WERI-Rb-1 (cell line): ENCODE measurements around the gene RSF1.

Source experiments
- DNase-seq: peaks from one replicate; pipeline ENCODE4 v3.0.0-alpha.2; 2020
- H3K27ac ChIP-seq: fragments of 250-450 bp; sonication (Bioruptor Pico); 2 replicates; pipeline ENCODE4 v1.5.1; 2020; ENCODE audit warnings: mild to moderate bottlenecking, moderate library complexity
- H3K27me3 ChIP-seq: fragments of 250-450 bp; sonication (Bioruptor Pico); 2 replicates; pipeline ENCODE4 v1.5.1; 2021; ENCODE audit warnings: mild to moderate bottlenecking, low read depth, moderate library complexity; ENCODE audit not compliant: insufficient read depth, severe bottlenecking
- H3K36me3 ChIP-seq: fragments of 250-450 bp; sonication (Bioruptor Pico); 2 replicates; pipeline ENCODE4 v1.5.1; 2020; ENCODE audit warnings: mild to moderate bottlenecking, moderate library complexity
- H3K4me3 ChIP-seq: 2 replicates; pipeline ENCODE4 v1.5.1; 2011; ENCODE audit warnings: low read depth, mild to moderate bottlenecking, control low read depth, low read length
- H3K9me3 ChIP-seq: fragments of 250-450 bp; sonication (Bioruptor Pico); 2 replicates; pipeline ENCODE4 v1.5.1; 2021; ENCODE audit warnings: mild to moderate bottlenecking, moderate library complexity; ENCODE audit not compliant: severe bottlenecking
- TF ChIP-seq, protein P1 (sequence below): IDR thresholded peaks from 2 replicates; pipeline ENCODE4 v1.5.1; 2011; ENCODE audit warnings: low read depth, mild to moderate bottlenecking, control low read depth, inconsistent platforms, low read length

The RSF1 gene

GRCh38 chr11:77728203-77728786 lies 92.2 kb downstream of the RSF1 start:
- no peak for DNase-seq
- Histone ChIP-seq H3K9me3 (no peaks in the 10 kb centered on the region), H3K27ac (no peak overlapping the region), H3K36me3 (peaks cover 23% of the 10 kb centered on the region), H3K4me3 (no peak overlapping the region), H3K27me3 (no peaks in the 10 kb centered on the region)
- TF ChIP-seq, protein P1, sequence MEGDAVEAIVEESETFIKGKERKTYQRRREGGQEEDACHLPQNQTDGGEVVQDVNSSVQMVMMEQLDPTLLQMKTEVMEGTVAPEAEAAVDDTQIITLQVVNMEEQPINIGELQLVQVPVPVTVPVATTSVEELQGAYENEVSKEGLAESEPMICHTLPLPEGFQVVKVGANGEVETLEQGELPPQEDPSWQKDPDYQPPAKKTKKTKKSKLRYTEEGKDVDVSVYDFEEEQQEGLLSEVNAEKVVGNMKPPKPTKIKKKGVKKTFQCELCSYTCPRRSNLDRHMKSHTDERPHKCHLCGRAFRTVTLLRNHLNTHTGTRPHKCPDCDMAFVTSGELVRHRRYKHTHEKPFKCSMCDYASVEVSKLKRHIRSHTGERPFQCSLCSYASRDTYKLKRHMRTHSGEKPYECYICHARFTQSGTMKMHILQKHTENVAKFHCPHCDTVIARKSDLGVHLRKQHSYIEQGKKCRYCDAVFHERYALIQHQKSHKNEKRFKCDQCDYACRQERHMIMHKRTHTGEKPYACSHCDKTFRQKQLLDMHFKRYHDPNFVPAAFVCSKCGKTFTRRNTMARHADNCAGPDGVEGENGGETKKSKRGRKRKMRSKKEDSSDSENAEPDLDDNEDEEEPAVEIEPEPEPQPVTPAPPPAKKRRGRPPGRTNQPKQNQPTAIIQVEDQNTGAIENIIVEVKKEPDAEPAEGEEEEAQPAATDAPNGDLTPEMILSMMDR: no peak

- H3K27ac ChIP-seq: no peak overlapping the region
- H3K9me3 ChIP-seq: no peaks in the 10 kb centered on the region
- no peak overlapping the region for H3K4me3 ChIP-seq
- H3K36me3 ChIP-seq: peaks cover 31% of the 10 kb centered on the region
- no peaks in the 10 kb centered on the region for H3K27me3 ChIP-seq
- TF ChIP-seq, protein P1: no peak
- no peak for DNase-seq
Observed at GRCh38 chr11:77726524-77726923, 94.0 kb downstream of the RSF1 start.

- Histone ChIP-seq H3K9me3 (no peaks in the 10 kb centered on the region), H3K27ac (no peak overlapping the region), H3K4me3 (no peak overlapping the region), H3K27me3 (no peaks in the 10 kb centered on the region), H3K36me3 (peaks cover 30% of the 10 kb centered on the region)
- no peak for DNase-seq
- TF ChIP-seq, protein P1: no peak
Observed at GRCh38 chr11:77725433-77725832, 95.1 kb downstream of the RSF1 start.

GRCh38 chr11:77724636-77725035 lies 95.9 kb downstream of the RSF1 start:
- H3K36me3 ChIP-seq: peaks cover 30% of the 10 kb centered on the region
- no peaks in the 10 kb centered on the region for H3K9me3 ChIP-seq
- TF ChIP-seq, protein P1: no peak
- no peak overlapping the region for H3K27ac ChIP-seq
- H3K27me3 ChIP-seq: no peaks in the 10 kb centered on the region
- DNase-seq: no peak
- H3K4me3 ChIP-seq: no peak overlapping the region

- no peak overlapping the region for H3K4me3 ChIP-seq
- peaks cover 30% of the 10 kb centered on the region for H3K36me3 ChIP-seq
- no peak overlapping the region for H3K27ac ChIP-seq
- no peaks in the 10 kb centered on the region for H3K9me3 ChIP-seq
- TF ChIP-seq, protein P1: no peak
- no peak for DNase-seq
- no peaks in the 10 kb centered on the region for H3K27me3 ChIP-seq
Observed at GRCh38 chr11:77723024-77723423, 97.5 kb downstream of the RSF1 start.

- H3K9me3 ChIP-seq: no peaks in the 10 kb centered on the region
- TF ChIP-seq, protein P1: no peak
- no peak overlapping the region for H3K27ac ChIP-seq
- no peaks in the 10 kb centered on the region for H3K27me3 ChIP-seq
- H3K36me3 ChIP-seq: peaks cover 2% of the 10 kb centered on the region; the same call in 1 of the 2 replicates
- DNase-seq: no peak
- no peak overlapping the region for H3K4me3 ChIP-seq
Observed at GRCh38 chr11:77710358-77710757, 110.2 kb downstream of the RSF1 start.
